ENCODE data around the gene PLEKHG7. TPM values are rescaled to one million over a fixed set of nuclear protein-coding genes. Genes with fewer than 3 reads are reported as not detected.
"Not testable (repeated sequence)": the region's sequence is repeated elsewhere in the genome, so short reads cannot be mapped to it uniquely, and the experiment has no call there.

Gene PLEKHG7, protein sequence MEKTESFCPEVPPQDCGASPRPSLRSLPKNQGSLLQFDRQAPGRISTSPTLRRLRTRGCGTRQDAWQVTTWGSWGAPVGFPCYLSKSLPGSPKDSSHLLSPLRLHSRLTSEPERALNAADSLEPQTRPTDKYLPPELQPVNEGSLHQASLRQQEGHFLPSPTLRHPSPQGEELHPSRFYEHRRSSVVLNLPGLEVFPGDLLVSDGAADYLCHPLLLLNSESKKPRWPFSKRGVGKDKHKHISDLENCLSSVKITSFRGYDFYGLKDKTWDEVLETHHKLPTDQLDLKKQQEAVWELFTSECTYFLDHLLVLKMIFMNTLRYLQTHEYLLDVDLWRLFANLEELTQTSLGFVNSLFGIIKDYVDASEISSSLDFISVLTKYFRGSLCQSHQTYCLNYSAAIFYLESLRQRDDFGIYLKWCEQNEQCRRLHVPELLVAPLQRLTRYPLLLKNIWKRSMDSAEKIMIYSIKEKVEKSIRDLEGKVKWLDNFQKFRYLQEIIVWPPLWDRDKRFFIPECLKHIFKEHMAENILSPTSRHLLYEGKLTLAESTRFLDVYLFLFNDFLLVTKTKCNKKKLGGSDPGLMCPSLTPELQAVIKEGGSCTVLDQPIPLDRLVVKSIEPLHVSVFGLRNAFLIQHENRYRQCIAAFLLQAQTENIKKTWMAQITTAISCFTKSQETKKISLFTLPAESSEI
- total RNA-seq: not detected in 3 replicates
- long read RNA-seq: 0 reads

DNA sequence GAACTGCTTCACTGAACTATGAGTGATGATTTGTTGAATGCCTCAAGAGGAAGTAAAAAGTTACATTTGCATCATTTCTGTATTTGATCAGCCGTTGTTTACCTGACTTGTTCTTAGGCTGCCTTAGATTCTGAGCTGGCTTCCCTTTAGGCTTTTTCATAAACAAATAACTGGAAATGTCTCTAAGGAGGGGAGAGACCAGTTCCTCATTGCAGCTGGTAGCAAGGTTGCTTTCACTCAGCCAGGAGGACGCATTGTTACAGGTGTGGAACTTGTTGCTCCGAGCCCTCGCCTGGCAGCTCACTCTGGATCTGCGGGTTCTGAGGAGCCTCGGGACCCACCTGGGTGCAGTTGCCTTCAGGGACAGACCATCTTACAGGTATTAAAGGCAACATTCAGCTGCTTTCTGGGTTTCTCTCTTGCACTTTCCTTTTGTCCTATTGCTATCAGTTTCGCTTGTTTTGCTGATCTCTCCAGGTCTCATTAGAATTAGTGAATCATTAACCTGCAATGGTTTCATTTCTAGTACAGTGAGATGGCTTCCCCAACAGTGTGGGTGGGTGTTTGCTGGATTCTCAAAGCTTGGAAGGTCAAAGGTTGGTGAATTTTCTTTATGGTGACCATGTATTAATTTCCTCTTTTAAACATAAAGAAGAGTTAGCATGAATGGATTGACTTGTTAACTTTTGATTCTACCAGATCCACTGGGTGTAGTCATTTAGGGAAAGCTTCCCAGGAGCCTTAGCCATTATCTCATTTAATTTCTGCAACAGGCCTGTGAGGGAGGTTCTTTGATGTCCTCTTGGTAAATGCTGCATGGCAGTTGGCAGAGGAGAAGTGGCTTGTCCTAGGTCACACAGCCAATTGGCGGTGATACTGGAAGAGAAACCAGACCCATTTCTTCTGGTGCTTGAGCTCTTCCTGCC, at the start of gene PLEKHG7:
Gene PLEKHG7 (plus strand): TSS at position 236 of the 926 bp plus-strand sequence. CDS start 3,643 bp downstream, outside the sequence.
- no peaks in the 10 kb centered on the region for H3K27me3 Mint-ChIP-seq (ENCODE audit: low read depth)
- H3K4me1 Mint-ChIP-seq (ENCODE audit: low read depth): no peaks in the 10 kb centered on the region
- TF ChIP-seq, protein P1, sequence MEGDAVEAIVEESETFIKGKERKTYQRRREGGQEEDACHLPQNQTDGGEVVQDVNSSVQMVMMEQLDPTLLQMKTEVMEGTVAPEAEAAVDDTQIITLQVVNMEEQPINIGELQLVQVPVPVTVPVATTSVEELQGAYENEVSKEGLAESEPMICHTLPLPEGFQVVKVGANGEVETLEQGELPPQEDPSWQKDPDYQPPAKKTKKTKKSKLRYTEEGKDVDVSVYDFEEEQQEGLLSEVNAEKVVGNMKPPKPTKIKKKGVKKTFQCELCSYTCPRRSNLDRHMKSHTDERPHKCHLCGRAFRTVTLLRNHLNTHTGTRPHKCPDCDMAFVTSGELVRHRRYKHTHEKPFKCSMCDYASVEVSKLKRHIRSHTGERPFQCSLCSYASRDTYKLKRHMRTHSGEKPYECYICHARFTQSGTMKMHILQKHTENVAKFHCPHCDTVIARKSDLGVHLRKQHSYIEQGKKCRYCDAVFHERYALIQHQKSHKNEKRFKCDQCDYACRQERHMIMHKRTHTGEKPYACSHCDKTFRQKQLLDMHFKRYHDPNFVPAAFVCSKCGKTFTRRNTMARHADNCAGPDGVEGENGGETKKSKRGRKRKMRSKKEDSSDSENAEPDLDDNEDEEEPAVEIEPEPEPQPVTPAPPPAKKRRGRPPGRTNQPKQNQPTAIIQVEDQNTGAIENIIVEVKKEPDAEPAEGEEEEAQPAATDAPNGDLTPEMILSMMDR (IDR thresholded peaks at IDR 0.05): no peak
- DNase-seq (ENCODE audit: low spot score): no peak
- no peaks in the 10 kb centered on the region for H3K36me3 Mint-ChIP-seq (ENCODE audit: low read depth)
- H3K9me3 Mint-ChIP-seq (ENCODE audit: low read depth): no peaks in the 10 kb centered on the region
- H3K4me3 Mint-ChIP-seq (ENCODE audit: unreplicated experiment): no peak within 1 kb of the TSS
- H3K27ac Mint-ChIP-seq (ENCODE audit: unreplicated experiment): no peak within 1 kb of the TSS

DNA sequence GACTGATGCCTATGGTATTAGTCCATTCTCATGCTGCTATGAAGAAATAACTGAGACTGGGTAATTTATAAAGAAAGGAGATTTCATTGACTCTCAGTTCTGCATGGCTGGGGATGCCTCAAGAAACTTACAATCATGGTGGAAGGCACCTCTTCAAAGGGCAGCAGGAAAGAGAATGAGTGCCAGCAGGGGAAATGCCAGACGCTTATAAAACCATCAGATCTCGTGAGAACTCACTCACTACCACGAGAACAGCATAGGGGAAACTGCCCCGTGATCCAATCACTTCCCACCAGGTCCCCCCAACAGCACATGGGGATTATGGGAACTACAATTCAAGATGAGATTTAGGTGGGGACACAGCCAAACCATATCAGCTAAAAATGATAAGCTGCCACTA, 48.5 kb upstream of the PLEKHG7 start:
- H3K4me3 Mint-ChIP-seq (ENCODE audit: unreplicated experiment); H3K36me3 Mint-ChIP-seq (ENCODE audit: low read depth); H3K4me1 Mint-ChIP-seq (ENCODE audit: low read depth); H3K27ac Mint-ChIP-seq (ENCODE audit: unreplicated experiment); H3K27me3 Mint-ChIP-seq (ENCODE audit: low read depth); H3K9me3 Mint-ChIP-seq (ENCODE audit: low read depth); DNase-seq (ENCODE audit: low spot score): not testable (repeated sequence)

DNA sequence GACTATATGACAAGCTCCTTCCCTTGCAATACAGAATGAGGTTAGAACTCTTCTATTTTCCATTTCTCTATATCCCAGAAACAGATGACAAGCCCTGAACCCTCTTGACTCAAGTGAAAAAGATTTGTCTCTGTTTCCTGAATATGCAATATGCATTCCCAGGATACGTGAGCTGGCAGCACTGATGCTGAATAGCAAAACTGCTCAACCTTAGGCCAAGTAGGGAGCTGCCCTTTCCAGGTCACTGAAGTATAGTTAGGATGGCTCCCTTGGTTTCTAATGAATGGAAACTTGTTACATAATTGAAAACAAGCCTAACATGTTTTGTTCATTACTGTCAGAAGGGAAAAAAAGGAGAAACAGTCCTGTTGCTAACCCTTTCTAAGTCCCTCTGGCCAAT, 47.9 kb upstream of the PLEKHG7 start:
- H3K36me3 Mint-ChIP-seq (ENCODE audit: low read depth): no peaks in the 10 kb centered on the region
- no peak for DNase-seq (ENCODE audit: low spot score)
- no peak overlapping the region for H3K27ac Mint-ChIP-seq (ENCODE audit: unreplicated experiment)
- H3K9me3 Mint-ChIP-seq (ENCODE audit: low read depth): no peaks in the 10 kb centered on the region
- peaks cover 3% of the 10 kb centered on the region for H3K4me1 Mint-ChIP-seq (ENCODE audit: low read depth)
- H3K4me3 Mint-ChIP-seq (ENCODE audit: unreplicated experiment): no peak overlapping the region
- TF ChIP-seq, protein P1 (IDR thresholded peaks at IDR 0.05): no peak
- H3K27me3 Mint-ChIP-seq (ENCODE audit: low read depth): no peaks in the 10 kb centered on the region

DNA sequence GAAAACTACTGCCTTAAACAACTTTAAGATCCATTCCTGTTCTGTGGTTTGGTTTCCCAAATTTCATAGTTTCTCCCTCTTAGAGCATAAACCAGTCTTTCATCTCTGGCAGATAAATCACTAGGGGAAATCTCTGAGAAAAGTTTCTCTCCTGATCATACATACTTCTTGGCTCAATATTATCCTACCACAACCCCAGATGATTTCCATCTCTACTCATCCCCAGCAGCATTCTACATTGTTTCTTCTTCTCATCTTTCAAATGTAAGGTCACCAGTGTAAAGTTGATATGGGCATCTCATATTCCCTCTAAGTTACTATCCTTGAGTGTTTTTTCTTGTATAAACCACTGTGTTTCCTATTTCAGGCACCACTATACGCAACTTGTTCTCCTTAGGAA, 45.9 kb upstream of the PLEKHG7 start:
- Mint-ChIP-seq H3K36me3 (ENCODE audit: low read depth) (no peaks in the 10 kb centered on the region), H3K27me3 (ENCODE audit: low read depth) (no peaks in the 10 kb centered on the region), H3K4me1 (ENCODE audit: low read depth) (no peaks in the 10 kb centered on the region), H3K4me3 (ENCODE audit: unreplicated experiment) (no peak overlapping the region), H3K9me3 (ENCODE audit: low read depth) (no peaks in the 10 kb centered on the region), H3K27ac (ENCODE audit: unreplicated experiment) (no peak overlapping the region)
- TF ChIP-seq, protein P1 (IDR thresholded peaks at IDR 0.05): no peak
- no peak for DNase-seq (ENCODE audit: low spot score)

DNA sequence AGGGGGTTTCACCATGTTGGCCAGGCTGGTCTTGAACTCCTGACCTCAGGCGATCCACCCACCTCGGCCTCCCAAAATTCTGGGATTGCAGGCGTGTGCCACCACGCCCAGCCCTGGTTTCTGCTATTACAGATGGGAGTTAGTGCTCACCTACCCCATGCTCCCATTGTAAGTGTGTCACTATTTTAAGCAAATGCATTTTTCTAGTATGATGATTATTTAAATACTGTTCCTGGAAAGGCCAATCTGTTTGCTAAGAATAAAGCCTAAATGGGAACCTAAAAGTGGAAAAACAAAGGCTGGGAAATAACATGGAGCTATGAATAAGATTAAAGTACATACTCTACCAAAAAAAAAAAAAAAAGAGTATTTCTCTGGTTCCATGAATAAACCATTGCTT, 45.0 kb upstream of the PLEKHG7 start:
- Mint-ChIP-seq H3K4me1 (ENCODE audit: low read depth) (no peaks in the 10 kb centered on the region), H3K36me3 (ENCODE audit: low read depth) (no peaks in the 10 kb centered on the region), H3K27ac (ENCODE audit: unreplicated experiment) (no peak overlapping the region), H3K9me3 (ENCODE audit: low read depth) (no peaks in the 10 kb centered on the region), H3K27me3 (ENCODE audit: low read depth) (no peaks in the 10 kb centered on the region), H3K4me3 (ENCODE audit: unreplicated experiment) (no peak overlapping the region)
- TF ChIP-seq, protein P1 (IDR thresholded peaks at IDR 0.05): no peak
- DNase-seq (ENCODE audit: low spot score): no peak
